IMR-90 (cell line): ENCODE results near the gene COL5A1.

Source experiments
- BHLHE40 ChIP-seq: fragments of 150-350 bp; IDR thresholded peaks from 2 replicates; pipeline ENCODE4 v1.6.1; 2016; ENCODE audit warnings: mild to moderate bottlenecking, low read depth, low read length
- CTCF ChIP-seq: conservative IDR thresholded peaks from 2 replicates; pipeline ENCODE4 v1.5.1; 2012; ENCODE audit warnings: mild to moderate bottlenecking, low read depth, low read length, improper control_type of control experiment
- RFX5 ChIP-seq: IDR thresholded peaks from 2 replicates; pipeline ENCODE4 v1.8.0; 2012; ENCODE audit warnings: low read depth, mild to moderate bottlenecking, low read length, moderate library complexity
- USF2 ChIP-seq: fragments of 150-350 bp; IDR thresholded peaks from 2 replicates; pipeline ENCODE4 v1.6.1; 2017; ENCODE audit warnings: mild to moderate bottlenecking, antibody characterized with exemption, low read length, low read depth

GRCh38 chr9:134886413-134886913 is 244.9 kb downstream of the COL5A1 start:
- no peak for TF ChIP-seq BHLHE40
- no peak for TF ChIP-seq CTCF
- TF ChIP-seq RFX5: no peak
- TF ChIP-seq USF2: no peak
